HuH-7.5 (cell line): Measurements from ENCODE around the gene SLC9A5.

Experiments used
- DNase-seq: peaks from one replicate; pipeline ENCODE4 v3.0.0; 2011; ENCODE audit warnings: low spot score

Gene SLC9A5

DNA sequence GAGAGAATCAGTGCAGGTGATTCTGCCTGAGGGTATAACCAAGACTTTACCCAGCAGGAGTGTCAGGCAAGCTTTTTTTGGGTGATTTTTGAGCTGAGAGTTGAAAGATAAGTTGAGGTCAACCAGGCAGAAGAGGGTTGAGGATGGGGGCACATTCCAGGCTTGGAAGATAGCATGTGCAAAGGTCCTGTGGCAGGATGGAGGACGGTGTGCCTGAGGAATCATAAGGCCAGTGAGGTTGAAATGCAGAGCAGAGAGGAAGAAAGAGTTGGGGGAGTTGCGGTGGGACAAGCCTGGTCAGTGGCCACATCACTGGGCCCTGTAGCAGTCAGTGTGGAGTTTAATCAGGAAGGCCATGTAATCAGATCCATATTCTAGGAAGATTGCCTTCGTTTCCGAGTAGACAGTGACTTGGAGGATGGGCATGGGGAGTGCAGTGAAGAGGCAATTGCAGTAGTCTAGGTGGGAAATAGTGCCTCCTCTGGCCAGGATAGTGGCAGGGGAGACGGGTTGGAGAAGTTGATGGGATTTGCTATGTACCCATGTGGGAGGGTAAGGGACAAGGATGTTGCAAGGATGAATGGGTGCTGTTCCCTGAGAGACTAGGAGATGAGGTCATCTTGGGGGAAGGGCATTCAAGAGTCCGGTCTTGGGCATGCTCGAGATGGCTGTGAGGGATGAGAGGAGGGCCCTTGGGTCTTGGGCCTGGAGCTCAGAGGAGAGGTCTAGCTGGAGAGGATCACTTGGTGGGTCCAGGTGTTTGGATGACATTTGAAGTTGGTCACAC is 34.5 kb downstream of the SLC9A5 start:
- no peak for DNase-seq

DNA sequence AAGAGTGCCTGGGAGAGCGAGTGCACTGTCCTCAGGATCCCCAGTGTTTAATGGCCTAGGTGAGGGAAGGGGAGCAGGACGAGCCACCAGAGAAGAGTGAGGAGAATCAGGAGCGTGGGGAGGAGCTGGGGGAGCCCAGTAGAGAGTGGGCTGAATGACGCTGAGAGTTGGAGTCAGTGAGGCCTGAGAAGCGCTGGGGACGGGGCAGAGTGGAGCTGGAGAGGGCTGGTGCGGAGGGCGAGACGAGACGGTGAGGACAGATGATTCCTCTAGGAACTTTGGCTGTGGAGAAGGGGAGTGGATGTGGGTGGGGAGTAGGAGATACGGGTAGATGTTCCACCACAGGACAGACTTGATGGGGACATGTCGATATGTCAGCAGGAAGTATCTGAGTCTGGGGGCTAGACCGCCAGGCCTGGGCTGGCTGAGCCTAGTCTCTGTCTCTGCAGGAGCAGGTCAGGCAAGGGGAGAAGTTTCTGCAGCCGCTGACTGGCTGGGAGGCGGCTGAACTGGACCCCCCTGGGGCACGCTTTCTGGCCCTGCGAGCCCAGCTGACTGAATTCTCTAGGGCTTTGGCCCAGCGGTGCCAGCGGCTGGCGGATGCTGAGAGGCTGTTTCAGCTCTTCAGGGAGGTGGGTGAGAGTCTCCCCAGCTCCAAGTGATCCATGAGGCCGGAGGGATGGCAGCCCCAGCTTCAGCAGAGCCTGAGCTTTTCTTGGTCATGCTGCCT is 35.2 kb downstream of the SLC9A5 start:
- no peak for DNase-seq

DNA sequence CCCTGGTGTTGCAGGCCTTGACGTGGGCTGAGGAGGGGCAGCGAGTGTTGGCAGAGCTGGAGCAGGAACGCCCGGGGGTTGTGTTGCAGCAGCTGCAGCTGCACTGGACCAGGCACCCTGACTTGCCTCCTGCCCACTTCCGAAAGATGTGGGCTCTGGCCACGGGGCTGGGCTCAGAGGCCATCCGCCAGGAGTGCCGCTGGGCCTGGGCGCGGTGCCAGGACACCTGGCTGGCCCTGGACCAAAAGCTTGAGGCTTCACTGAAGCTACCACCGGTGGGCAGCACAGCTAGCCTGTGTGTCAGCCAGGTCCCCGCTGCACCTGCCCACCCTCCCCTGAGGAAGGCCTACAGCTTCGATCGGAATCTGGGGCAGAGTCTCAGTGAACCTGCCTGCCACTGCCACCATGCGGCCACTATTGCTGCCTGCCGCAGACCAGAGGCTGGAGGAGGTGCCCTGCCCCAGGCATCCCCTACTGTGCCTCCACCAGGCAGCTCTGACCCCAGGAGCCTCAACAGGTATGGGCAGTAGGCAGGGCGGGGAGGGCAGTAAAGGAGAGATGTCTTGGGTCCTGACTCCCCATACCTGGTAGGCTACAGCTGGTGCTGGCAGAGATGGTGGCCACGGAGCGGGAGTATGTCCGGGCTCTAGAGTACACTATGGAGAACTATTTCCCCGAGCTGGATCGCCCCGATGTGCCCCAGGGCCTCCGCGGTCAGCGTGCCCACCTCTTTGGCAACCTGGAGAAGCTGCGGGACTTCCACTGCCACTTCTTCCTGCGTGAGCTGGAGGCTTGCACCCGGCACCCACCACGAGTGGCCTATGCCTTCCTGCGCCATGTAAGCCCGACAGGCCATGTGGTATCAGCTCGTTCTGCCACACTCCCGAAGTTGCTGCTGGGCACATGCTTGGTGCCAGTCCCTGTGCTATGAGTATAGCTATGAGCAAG is 36.2 kb downstream of the SLC9A5 start:
- DNase-seq: peak; percentile 80

DNA sequence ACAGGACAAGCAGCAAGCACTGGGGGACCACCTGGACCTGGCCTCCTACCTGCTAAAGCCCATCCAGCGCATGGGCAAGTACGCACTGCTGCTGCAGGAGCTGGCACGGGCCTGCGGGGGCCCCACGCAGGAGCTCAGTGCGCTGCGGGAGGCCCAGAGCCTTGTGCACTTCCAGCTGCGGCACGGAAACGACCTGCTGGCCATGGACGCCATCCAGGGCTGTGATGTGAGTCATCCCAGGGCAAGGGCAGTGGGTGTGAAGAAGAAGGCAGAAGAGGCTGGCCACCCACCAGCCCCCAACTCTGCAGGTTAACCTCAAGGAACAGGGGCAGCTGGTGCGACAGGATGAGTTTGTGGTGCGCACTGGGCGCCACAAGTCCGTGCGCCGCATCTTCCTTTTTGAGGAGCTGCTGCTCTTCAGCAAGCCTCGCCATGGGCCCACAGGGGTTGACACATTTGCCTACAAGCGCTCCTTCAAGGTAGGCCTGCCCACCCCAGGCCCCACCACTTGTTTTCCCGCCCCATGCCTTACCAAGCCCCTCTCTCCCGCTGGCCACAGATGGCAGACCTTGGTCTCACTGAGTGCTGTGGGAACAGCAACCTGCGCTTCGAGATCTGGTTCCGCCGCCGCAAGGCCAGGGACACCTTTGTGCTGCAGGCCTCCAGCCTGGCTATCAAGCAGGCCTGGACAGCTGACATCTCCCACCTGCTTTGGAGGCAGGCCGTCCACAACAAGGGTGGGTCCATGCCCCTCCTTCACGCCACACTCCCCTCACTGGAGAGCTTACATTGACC is 37.9 kb downstream of the SLC9A5 start:
- DNase-seq: no peak

DNA sequence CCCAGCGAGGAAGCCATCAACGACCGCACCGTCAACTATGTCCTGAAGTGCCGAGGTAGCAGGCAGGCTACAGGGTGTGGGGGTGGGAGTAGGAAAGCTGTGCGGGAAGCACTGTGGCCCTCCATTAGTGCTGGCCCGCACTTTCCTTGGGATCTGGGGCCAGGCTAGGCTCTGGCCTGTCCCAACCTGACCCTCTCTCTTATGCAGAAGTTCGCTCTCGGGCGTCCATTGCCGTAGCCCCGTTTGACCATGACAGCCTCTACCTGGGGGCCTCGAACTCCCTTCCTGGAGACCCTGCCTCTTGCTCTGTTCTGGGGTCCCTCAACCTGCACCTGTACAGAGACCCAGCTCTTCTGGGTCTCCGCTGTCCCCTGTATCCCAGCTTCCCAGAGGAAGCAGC is 39.2 kb downstream of the SLC9A5 start:
- DNase-seq: no peak

DNA sequence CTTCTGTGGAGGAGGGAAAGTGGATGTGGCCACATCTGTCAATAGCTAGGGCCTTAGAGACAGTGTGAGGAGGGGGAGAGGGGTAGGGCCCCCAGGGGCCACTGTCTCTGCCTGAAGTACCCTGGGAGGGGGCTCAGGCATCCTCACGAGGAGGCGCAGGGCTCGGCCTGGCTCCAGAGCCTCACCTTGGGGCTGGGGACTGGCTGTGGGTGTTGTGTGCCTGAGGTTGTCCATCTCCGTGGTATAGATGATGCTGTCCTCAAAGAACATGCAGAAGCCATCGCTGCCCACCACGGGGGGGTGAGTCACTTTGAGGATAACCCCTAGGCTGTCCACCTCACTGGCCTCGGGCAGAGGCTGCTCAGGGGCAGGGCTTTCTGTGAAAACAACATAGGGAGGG is 42.7 kb downstream of the SLC9A5 start:
- DNase-seq: no peak

DNA sequence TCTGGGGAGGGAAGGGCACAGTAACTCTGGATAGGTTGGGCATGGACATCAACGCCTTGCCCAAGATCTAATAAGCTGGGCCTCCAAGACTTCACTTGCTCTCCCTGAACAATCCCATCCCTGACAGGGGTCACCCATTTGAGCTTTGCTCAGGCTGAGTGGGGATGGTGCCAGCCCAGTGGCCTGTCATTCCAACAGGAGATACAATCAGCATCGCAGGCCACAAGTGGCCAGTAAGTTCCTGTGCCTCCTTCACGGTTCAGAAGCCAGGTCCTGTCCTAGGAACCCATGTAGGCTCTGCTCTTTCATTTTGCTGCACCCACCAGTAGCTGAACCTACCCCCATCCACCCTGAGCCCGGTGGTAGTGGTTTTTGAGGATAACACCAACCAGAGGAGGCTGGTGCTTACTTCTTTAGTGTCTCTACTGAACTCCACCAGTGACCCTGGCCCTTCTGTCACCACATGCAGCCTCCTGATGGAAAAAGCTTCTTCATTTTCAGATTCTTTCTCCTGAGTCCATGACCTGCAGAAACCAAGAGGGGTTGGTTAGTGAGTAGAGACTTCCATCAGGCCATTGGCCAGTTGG is 45.5 kb downstream of the SLC9A5 start:
- DNase-seq: no peak

DNA sequence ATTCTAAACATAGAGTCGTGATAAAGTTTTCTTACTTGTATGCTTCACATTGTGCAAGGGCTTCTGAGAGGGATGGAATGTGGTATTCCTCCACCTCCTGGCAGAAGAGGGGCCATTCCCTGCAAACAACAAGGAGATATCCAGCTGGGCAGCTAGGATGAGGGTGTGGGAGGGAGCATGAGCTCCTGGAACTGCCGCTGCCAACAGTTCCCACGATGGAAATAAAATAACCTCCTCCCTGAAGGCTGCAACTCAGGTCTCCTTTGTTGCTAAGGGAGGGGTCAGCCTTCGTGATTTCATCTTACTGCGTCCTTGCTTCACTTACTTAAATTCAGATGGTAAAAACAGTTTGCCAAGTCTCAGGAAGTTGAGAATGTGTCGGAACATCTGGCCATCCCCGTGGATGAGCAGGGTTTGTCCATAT is 46.2 kb downstream of the SLC9A5 start:
- no peak for DNase-seq

DNA sequence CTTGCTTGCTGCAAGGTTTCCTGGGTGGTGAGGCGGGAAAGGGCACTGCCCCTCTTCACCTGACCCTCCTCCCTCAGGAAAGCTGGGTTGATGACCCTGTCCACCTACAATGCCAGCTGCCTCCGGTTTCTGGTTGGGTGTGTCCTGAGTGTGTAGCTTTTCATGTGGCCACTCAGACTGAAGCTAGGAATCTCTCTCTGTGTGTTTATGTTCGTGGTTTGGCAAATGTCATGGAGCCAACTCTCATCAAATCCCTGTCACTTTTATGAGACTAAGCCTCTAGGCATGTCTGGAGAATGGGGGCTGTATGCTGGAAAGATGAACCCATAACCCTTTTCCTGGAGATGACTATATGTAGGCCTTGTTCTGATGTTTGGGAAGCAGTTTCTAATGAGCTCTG is 47.6 kb downstream of the SLC9A5 start:
- DNase-seq: no peak

DNA sequence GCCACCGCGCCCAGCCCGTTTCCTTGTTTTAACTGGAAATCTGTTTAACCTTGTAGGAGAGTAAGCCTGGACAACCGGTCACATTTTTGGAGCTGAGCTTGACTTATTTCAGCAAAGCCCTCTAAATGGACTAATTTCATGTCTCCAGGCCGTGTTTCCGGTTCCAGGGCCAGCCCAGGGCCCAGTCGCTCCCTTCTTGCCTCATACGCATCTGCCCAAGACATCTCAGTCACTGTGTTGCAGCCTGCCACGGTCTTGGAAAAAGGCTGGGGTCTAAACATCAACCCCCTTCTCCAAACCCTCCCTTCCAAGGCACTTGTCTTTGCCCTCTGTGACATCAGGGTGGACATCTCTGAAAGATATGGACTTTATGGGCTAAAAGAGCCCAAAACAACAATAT is 49.5 kb downstream of the SLC9A5 start:
- DNase-seq: no peak

DNA sequence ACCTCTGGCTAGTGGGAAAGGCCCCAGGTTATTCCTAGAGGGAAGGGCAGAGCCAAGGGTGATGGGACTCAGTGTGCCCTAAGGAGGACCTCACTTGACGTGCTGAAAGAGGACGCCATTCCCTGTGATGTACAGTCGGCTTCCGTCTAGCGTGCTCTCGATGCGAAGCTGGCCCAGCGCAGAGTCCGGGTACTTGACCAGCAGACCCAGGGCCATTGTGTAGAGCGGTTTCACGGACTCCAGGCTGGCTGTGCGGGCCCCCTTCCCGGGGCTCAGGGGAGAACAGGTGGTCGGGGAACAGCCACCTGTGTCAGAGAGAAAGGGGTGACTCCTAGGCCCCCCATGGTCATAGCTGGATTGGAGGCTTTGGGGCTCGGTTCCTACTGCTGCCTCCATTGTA is 50.5 kb downstream of the SLC9A5 start:
- DNase-seq: no peak

DNA sequence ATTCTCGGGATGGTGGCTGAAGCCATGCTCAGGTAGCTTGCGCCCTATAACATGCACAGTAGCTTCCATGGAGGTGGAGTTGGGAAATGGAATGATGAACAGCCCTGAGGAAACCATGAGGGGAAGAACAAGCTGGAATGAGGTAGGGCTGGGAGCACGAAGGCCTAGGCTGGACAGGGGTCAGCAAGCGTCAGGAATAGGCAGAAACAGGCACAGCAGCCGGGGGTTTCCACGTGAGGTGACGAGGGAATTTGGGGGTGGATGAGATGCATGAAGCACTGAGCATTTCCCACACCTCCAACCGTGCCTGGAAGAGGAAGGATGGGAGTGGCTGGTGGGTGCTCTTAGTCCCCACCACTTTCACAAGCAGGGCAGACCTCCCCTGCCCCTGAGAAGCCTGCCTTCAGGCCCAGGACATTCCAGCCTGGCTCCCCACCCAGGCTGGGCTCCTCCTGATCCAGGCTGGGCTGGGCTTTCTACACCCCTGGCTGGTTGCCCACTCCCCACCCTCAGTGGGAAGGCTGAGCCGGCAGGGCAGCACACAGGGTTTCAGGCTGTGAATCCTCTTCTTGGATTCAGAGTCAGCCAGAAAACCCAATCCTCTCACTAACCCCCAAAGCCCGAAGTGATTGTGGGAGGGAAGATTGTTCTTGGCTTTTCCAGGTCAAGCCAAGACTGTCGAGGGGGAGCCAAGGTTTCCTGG is 52.5 kb downstream of the SLC9A5 start:
- peak; percentile 1 for DNase-seq

DNA sequence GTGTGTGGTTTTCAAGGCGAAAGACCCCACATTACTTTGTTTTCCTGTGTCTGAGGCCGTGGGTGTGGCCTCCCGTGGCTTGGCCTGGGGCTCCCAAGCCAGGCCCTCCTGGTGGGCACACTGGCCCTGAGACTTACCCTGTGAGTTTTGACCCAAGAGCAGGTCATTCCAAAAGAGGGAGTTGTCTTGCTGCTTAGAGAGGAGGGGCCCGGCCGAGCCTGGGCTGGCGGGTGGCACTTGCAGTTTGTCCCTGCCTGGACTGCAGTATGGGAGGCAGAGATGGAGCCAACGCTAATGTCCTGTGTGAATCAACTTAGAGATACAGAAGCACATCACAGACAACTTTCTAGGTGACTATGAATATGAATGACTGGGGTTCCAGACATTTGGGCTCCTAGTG is 53.3 kb downstream of the SLC9A5 start:
- peak; percentile 1 for DNase-seq

DNA sequence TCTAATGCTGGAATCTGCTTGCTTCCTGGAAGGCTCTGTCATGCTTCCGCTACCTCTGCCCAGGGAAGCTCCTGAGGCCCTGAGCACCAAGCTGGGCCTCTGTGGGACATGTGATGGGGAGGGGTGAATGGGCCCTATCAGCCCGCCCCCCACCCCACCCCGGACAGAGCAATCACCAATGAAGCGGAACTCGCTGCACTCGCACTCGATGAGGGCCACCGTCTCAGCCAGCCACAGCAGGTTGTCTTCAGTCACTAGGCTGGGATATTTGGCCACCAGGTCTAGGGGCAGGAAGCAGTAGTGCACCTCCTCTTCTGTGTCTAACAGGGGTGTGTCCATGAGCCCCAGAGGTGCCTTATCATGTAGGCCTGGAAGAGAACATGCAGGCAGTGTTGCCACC is 54.2 kb downstream of the SLC9A5 start:
- no peak for DNase-seq

DNA sequence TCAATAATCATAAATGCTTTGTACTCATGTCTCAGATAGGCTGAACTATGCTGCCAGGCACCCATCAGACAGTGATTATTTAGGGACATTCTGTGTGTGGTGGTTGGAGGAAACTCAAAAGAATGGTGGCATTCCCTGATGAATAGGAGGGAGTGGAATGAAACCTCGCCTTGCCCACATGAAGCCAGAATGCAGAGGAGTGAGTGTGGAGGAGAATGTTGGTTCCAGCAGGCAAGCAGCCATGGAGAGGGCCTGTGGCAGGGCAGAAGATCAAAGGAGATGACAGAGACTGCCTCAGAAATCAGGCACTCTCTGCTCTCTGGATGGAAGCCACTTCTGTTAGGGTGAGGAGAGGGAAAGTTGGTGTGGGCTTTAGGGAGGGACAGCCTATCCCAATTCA is 55.2 kb downstream of the SLC9A5 start:
- DNase-seq: peak; percentile 2

DNA sequence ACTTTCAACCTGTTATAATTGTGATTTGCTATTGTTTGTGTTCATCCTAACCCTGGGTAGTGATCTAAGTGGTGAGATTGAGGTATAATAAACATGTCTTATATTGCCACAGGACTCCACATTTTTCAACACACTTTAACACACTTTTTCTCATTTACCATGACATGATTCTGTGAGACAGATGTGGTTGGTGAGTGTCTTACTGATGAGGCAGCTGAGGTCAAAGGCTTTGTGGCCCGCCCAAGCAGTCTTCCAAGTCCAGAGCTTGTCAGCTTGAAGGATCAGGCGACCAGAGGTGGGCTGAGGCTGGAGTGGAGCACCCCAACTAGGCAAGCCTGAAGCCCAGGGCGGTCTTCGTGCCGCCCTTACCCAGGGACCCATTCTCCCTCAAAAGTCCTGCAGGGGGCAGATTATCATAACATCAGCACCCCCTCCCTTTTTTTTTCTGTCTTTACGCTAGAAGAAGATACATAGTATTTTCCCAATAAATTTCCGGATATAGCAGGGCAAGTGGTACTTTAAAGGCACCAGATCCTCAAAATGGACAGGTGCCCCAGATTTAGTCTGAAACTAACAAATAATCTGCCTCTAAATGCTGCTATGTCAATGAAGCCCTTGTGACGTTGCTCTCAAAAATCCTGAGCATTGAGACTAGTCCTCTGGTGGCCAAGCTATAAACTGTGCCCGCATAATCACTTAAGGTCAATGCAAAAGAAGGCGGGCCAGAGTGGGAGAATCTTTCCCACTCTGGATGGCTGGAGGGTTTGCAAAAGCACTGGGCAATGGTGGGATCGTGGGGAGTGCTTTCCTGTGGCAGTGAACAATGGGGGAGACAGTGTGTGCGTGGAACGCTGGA is 56.7 kb downstream of the SLC9A5 start:
- DNase-seq: peak; percentile 3

DNA sequence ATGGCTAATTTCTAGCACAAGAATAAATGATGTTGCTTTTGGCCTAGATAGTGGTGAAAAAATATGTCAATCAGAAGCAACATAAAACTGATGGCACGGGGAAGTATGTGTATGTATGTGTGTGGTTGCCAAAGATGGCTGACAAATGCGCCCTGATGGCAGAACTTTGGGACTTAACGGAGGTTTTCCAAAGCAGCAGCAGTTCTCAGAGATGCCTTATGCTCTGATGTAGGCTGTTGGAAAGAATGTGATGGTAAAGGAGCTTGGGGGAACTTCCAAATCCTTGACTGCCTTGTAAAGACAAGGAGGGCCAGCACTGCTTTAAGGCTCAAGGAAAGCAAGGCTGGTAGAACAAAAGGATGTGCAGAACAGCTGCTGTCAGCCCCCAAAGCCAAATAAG is 61.8 kb downstream of the SLC9A5 start:
- no peak for DNase-seq

DNA sequence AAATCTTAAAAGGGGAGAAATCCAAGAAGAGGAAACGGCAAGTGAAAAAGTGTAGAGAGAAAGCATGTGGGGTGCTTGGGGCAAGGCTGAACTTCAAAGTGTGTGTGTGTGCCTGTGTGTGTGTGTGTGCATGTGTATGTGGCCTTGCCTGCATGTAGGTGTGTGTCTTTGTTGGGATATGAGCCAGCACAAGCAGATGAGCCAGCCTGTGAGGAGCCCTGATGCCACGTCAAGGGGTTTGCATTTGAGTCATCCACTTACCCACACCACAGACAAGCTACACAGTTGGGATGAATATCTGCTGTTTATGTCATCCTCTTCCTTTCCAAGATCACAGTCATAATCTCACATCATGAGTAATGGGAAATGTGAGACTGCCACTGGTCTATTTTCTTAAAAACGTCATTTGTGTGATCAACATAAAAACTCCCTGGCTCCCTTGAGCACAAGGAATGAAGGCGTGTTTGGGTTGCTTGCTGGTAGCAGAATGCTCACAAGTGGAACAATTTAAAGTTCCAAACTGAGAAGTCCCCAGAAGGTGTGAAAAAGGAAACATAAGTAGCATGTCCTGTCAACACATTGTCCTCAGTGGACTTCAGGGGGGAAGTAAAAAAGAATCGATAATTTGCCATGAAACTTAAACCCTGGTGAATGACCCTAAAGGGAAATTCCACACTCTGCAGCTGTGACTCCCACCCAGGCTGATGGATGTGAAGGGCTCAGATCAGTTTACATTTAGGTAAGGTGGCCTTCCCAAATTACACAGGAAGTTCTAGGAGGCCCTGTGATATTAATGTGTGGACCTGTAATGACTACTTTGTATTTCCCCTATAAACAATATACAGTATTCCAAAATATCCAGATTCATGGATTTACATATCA is 63.1 kb downstream of the SLC9A5 start:
- no peak for DNase-seq

DNA sequence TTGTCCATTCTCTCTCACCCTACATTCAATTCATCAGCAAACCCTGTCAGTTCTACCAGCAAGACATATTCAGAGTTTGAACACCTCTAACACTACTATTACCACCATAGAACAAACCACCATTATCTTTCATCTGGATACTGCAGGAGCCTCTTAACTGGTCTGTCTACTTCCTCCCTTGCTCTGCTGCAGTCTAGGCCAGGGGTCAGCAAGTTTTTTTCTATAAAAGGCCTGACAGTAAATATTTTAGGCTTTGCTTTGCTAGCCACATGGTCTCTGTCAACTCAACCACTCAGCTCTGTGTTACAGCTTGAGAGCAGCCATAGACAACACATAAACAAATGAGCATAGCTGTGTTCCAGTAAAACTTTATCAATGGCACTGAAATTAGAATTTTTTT is 63.9 kb downstream of the SLC9A5 start:
- no peak for DNase-seq
